ENCODE measurements around the gene CBLB.

The CBLB gene

DNA sequence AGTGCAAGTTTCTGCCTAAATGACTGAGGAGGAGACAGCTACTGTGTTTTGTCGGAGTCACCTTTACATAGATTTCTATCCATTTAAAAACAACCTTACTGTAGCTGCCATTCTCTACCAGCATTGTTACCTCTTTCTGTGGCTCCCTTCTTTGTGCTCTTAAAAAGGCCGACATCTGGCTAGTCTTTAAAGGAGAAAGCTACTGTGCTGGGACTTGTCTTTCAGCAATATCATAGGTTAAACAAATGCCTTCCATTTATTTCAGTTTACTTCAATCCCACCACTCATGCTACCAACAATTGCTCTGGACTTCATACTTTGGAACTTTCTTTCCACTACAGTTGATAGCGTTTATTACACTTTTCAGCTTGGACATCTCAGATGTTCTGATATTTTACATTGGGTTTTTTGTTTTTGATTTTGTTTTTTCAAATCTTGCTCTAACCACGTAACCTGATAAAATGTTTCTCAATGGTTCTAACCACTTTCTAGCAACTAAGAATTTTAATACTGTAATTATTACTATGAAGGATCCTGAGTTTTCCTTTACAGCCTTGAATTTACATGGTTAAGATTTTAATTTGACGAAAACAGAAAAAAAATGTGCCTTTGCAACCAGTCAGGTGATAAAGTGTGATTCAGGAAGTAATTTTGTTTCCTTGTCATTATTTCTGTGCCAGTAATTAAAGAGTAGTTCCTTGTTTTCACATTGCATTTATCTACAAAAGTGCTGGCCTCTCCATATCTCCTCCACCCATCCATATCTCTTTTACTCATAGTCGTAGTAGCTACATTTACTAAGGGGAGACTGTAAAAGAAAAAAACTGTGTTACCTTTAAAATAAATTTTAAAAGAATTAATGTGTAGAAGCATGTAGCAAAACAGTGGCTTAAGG, 1.3 kb upstream of the CBLB start:
- DNase-seq (ENCODE audit: low spot score): no peak

DNA sequence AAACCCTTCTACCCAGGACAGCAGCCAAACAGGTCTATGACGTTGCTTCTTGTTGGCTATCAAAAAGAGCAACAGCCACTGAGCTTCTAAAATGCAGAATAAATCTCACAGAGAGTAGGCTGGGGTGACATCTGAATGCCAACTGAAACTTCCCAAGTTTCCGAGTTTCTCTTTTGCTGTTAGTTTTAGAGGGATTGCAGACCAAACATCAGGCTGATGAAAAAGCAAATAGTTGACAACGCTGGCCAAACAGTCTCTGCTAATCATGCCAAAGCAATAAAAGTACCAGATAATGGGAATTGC, 670 bp upstream of the CBLB start:
- no peak for DNase-seq (ENCODE audit: low spot score)

GRCh38 chr3:105868431-105868741, 426 bp downstream of the CBLB start:
- peak; percentile 82 for DNase-seq (ENCODE audit: low spot score)

GRCh38 chr3:105867712-105868430, 941 bp downstream of the CBLB start:
- no peak for DNase-seq (ENCODE audit: low spot score)

DNA sequence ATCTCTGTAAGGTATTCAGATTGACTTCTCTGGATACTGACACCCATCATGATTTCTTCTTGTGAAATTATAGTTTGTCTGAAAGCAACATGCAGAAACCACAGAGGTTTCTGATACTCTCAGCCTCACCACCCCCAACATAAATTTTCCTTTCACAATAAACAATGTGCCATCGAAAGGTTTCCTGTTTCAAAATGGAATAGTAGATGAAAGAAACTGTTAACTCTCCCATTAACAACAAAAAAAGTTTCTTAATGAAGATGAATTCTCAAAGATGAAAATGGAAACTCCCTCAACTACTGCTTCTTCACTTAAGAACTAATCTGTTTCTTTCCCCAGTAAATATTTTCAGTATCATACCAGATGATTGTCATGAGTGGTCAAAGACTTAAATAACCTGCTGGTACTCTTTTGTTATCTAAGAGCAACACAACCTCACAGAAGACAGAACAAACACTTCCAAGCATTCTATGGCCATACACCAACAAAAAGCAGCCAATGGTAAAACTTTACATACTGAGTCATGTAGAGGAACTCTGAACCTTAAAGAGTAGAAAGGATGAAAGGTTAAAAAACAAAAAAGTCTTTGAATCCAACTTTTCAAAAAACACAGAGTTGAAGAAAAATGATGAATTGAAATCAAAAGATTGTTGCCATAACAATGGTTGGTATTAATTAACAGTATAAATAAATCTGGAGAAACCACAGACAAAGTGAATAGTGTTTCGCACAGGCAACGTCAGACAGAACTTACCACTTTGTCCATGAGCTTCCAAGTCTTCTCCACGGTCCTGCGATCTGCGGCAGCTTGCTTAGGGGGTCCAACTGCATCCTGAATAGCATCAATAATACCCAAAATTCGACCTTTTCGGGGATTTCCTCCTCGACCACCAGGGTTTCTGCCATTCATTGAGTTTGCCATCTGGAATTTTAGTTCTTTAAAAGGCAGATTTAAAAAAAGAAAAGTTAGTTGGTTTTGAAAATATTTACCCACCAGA, 1.9 kb downstream of the CBLB start:
- no peak for DNase-seq (ENCODE audit: low spot score)

GRCh38 chr3:105865867-105866350, 2.9 kb downstream of the CBLB start:
- DNase-seq (ENCODE audit: low spot score): no peak

DNA sequence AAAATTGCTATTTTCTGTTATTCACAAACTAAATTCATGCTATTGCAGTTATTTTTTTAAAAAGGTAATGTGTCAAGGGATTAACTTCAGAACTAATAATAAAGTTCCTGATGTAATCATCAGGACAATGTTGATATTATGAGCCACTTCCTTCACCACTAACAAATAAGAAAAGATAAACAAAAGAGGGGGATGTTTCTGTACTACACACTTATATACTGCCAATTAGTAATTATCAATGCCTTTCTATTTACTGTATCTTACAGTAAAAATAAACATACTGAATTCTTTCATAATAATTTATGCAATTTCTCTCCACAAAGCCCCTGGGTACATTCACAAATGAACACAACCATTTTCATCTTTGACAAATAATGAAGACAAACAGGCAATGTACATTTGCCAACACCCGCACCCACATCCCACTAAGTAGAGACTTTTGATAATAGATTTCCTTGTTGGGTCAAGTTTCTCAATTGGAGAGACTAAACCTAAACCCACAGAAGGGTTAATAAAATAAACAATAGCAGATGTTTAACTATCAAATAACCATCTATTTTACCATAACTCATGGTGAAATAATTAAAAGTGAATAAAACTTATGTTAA, 3.7 kb downstream of the CBLB start:
- DNase-seq (ENCODE audit: low spot score): no peak

- no peak for DNase-seq (ENCODE audit: low spot score)
Measured at GRCh38 chr3:105864212-105864611, 4.6 kb downstream of the CBLB start.

DNA sequence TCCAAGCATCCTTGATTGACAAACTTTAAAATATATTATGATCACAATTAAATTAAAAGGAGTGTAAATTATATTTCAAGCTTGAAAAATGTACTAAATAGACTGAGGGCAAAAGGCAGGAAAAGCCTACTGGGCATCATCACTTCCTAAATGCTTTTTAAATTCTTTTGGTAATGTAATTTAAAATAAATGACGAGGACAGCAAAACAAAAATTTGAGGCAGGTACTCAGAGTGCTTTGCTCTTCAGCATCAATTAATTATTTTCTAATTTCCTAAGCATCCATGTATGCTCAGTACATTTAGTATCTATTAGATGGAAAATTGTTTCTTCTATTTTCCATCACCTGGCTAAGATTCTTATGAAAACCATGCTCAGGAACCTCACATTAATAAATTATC, 5.2 kb downstream of the CBLB start:
- DNase-seq (ENCODE audit: low spot score): no peak

GRCh38 chr3:105862217-105862616, 6.6 kb downstream of the CBLB start:
- no peak for DNase-seq (ENCODE audit: low spot score)

DNA sequence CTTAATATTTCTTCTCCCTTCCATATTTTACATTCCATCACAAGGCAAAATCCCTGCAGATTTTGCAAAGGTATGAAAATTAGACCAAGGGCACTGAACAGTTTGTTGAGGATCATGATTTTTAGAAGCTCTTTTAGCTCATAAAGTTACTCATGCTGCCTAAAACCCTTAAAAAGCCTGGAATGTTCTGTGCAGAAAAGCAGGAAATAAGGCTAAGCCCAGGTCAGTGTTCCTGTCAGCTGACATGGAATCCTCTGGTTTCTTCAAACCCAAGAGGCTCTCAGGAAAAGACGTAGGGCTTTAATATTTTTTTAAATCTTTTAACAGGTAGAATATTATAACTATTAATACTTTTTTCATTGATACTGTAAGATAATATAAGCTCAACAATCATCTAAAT, 8.2 kb downstream of the CBLB start:
- DNase-seq (ENCODE audit: low spot score): no peak

GRCh38 chr3:105858017-105858416, 10.8 kb downstream of the CBLB start:
- DNase-seq (ENCODE audit: low spot score): no peak

GRCh38 chr3:105857601-105858000, 11.2 kb downstream of the CBLB start:
- DNase-seq (ENCODE audit: low spot score): no peak

- no peak for DNase-seq (ENCODE audit: low spot score)
Measured at GRCh38 chr3:105856605-105857004, 12.2 kb downstream of the CBLB start.

GRCh38 chr3:105853801-105854432, 14.9 kb downstream of the CBLB start:
- DNase-seq (ENCODE audit: low spot score): no peak

DNA sequence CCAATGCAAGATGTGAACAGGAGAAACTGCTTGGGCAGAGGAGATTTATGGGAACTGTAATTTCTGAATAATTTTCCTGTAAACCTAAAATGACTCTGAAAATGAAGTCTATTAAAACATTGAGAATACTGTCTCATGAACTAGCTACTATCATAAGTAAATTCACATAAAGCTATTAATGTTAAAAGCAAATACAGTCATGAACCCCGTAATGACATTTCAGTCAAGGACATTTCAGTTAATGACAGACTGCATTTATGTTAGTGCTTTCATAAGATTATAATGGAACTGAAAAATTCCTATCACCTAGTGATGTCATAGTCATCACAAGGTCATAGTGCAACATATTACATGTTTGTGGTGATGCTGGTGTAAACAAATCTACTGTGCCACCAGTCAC, 17.2 kb downstream of the CBLB start:
- DNase-seq (ENCODE audit: low spot score): no peak

GRCh38 chr3:105851176-105851575, 17.6 kb downstream of the CBLB start:
- DNase-seq (ENCODE audit: low spot score): no peak

GRCh38 chr3:105850593-105850992, 18.2 kb downstream of the CBLB start:
- DNase-seq (ENCODE audit: low spot score): no peak

GRCh38 chr3:105848821-105849220, 20.0 kb downstream of the CBLB start:
- no peak for DNase-seq (ENCODE audit: low spot score)

DNA sequence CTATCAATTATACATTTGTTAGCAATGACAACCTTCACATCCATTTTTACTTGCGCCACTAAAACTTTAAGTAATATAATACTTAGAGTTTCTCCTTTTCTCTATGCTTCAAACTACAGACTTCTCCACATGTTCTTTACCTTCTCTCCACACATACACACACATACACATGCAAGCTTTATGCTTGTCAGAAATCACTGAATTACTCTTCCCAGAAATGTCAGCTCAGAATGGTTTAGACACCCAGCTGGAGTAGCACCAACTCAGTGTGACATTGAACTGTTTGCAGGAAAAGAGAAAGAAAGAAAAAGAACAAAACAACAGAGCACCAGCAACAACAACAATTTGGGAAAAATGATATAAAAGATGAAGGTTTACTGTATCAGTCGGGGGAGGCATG, 20.9 kb downstream of the CBLB start:
- DNase-seq (ENCODE audit: low spot score): no peak

GRCh38 chr3:105847452-105847851, 21.4 kb downstream of the CBLB start:
- no peak for DNase-seq (ENCODE audit: low spot score)

GRCh38 chr3:105846809-105847208, 22.0 kb downstream of the CBLB start:
- no peak for DNase-seq (ENCODE audit: low spot score)
